ENCODE measurements around the gene PCDH15. TPM values are rescaled to one million over a fixed set of nuclear protein-coding genes. Genes with fewer than 3 reads are reported as not detected.

Gene PCDH15
- total and polyA plus RNA-seq, 2 of the 4 experiments (the other 2 are of a cell fraction), result not detected

- Histone ChIP-seq H3K9me1 (ENCODE audit: insufficient read depth, low read length) (no peaks in the 10 kb centered on the region), H2AK5ac (ENCODE audit: low read depth, low read length) (no peak overlapping the region), H2AK9ac (replicated peaks; ENCODE audit: low read depth, low read length, poor library complexity) (no peak overlapping the region), H2AFZ (replicated peaks; ENCODE audit: low read length, poor library complexity) (no peak overlapping the region), H3K14ac (replicated peaks; ENCODE audit: low read depth, low read length) (no peak overlapping the region), H4K91ac (ENCODE audit: insufficient read depth, low read depth, low read length) (no peak overlapping the region), H2BK20ac (ENCODE audit: low read depth, low read length) (no peak overlapping the region), H2BK120ac (ENCODE audit: low read depth, low read length) (no peak overlapping the region), H3K36me3 (ENCODE audit: control insufficient read depth, insufficient read depth, low read length) (no peaks in the 10 kb centered on the region), H3K23ac (ENCODE audit: low read depth, low read length) (no peak overlapping the region), H3K9me3 (ENCODE audit: control insufficient read depth, insufficient read depth, low read length) (peaks cover 7% of the 10 kb centered on the region), H3K9ac (ENCODE audit: low read depth, low read length) (no peak overlapping the region), H3K4ac (ENCODE audit: low read depth, low read length) (no peak overlapping the region), H3K79me1 (ENCODE audit: low read depth in 1 of 2, low read length in 2 of 2) (no peaks in the 10 kb centered on the region), H2BK15ac (ENCODE audit: low read depth, low read length) (no peak overlapping the region), H3K4me1 (ENCODE audit: control insufficient read depth, insufficient read depth, low read length) (no peaks in the 10 kb centered on the region), H3K27ac (ENCODE audit: insufficient read depth, low read length) (no peak overlapping the region), H3K56ac (ENCODE audit: extremely low read depth, insufficient read depth, low read length) (no peak overlapping the region), H2BK5ac (ENCODE audit: low read depth, low read length, poor library complexity, severe bottlenecking) (no peak overlapping the region), H4K8ac (ENCODE audit: low read depth in 2 of 2, low read length in 2 of 2) (no peak overlapping the region), H3K4me2 (ENCODE audit: low read depth, low read length) (no peak overlapping the region), H3K4me3 (ENCODE audit: insufficient read depth, low read depth, low read length) (no peak overlapping the region), H3K18ac (ENCODE audit: low read depth, low read length) (no peak overlapping the region), H3K27me3 (ENCODE audit: control insufficient read depth, insufficient read depth, low read length) (no peaks in the 10 kb centered on the region), H4K5ac (ENCODE audit: low read depth, low read length) (no peak overlapping the region), H4K20me1 (ENCODE audit: insufficient read depth, low read length) (no peaks in the 10 kb centered on the region)
- in situ Hi-C loops (cut with MboI; ENCODE audit: low sequenced_read_pairs), result no loop called here
- no TSS peak for BruUV-seq (replicated peaks)
- POLR2A ChIA-PET (ENCODE audit: unreplicated experiment), result no interaction called here
- intact Hi-C loops (cut with micrococcal nuclease), result no loop called here
- CTCF ChIA-PET, result no interaction called here
- DNase-seq, result no peak
- ATAC-seq (ENCODE audit: low read depth), result no peak
- no peak for TF ChIP-seq NFE2L2 (IDR thresholded peaks at IDR 0.05; ENCODE audit: low read depth, low read length)
- no peak for TF ChIP-seq MAFK (IDR thresholded peaks at IDR 0.05; ENCODE audit: low read depth, low read length)
- no peak for TF ChIP-seq RAD21 (IDR thresholded peaks at IDR 0.05; ENCODE audit: low read length)
- no peak for TF ChIP-seq SMC3 (IDR thresholded peaks at IDR 0.05; ENCODE audit: low read depth, low read length)
- TF ChIP-seq POLR2A (IDR thresholded peaks at IDR 0.05; ENCODE audit: low read depth, low read length), result no peak
- no peak for TF ChIP-seq CEBPB (IDR thresholded peaks at IDR 0.05; ENCODE audit: low read depth, low read length)
- TF ChIP-seq MAZ (IDR thresholded peaks at IDR 0.05; ENCODE audit: borderline replicate concordance, low read depth, low read length), result no peak
- TF ChIP-seq RFX5 (IDR thresholded peaks at IDR 0.05; ENCODE audit: low read depth, low read length), result no peak
- TF ChIP-seq BHLHE40 (IDR thresholded peaks at IDR 0.05; ENCODE audit: low read depth, low read length), result no peak
- no peak for TF ChIP-seq CTCF (conservative IDR thresholded peaks at IDR 0.05; ENCODE audit: low read depth, low read length)
- no peak for TF ChIP-seq USF2 (IDR thresholded peaks at IDR 0.05; ENCODE audit: low read depth, low read length)
- TF ChIP-seq CHD1 (IDR thresholded peaks at IDR 0.05; ENCODE audit: low read depth, low read length), result no peak
- no peak for TF ChIP-seq FOS (IDR thresholded peaks at IDR 0.05; ENCODE audit: low read depth, low read length)
- TF ChIP-seq RCOR1 (IDR thresholded peaks at IDR 0.05; ENCODE audit: insufficient replicate concordance, low read length), result no peak
- no peak for TF ChIP-seq MXI1 (IDR thresholded peaks at IDR 0.05; ENCODE audit: borderline replicate concordance, low read depth, low read length)
- no peak for TF ChIP-seq ELK1 (IDR thresholded peaks at IDR 0.05; ENCODE audit: borderline replicate concordance, low read depth, low read length)
- no CpG with 5 or more reads among the region's 3 CpGs for WGBS, 2 experiments (ENCODE audit: extremely low coverage in 2 of 2, insufficient read length in 1 of 2)
- dilution Hi-C loops (cut with HindIII; ENCODE audit: low sequenced_read_pairs, unreplicated experiment), result no loop called here
These were observed 791.4 kb downstream of the PCDH15 start for GRCh38 chr10:54009672-54010071.

All from IMR-90 (cell line).